ENCODE data around the gene IFITM2. TPM values are rescaled to one million over a fixed set of nuclear protein-coding genes. Genes with fewer than 3 reads are reported as not detected.

Gene IFITM2
- total RNA-seq, 2 donors from 2014 or later = 31.0 to 90.3 TPM

- WGBS, 2 donors = 46 to 59% methylated on average over 21 of the region's 21 CpGs
These were observed 38.3 kb upstream of the IFITM2 start for GRCh38 chr11:269146-269890.

GRCh38 chr11:270451-271318 is 36.9 kb upstream of the IFITM2 start:
- ATAC-seq (no peak), DNase-seq (no peak)
- H3K4me1 ChIP-seq = no peaks in the 10 kb centered on the region
- H3K36me3 ChIP-seq (replicated peaks in 1 of 2; ENCODE audit: insufficient read depth in 1 of 2, low read depth in 2 of 2) = no peaks in the 10 kb centered on the region
- intact Hi-C loops (cut with DNase I) = no loop called here
- no peak overlapping the region for H3K4me3 ChIP-seq
- TF ChIP-seq CTCF (IDR thresholded peaks at IDR 0.05) (no peak), POLR2A (IDR thresholded peaks at IDR 0.05) (no peak)
- no peaks in the 10 kb centered on the region for H3K27me3 ChIP-seq
- H3K27ac ChIP-seq = no peak overlapping the region
- 71 to 81% methylated on average over 11 to 18 of the region's 18 CpGs for WGBS, 2 donors
- no peaks in the 10 kb centered on the region for H3K9me3 ChIP-seq

More at GRCh38 chr11:269146-269890, 38.3 kb upstream of the IFITM2 start:
- DNase-seq = peak in 1 of 4 donors; percentile 44
- Histone ChIP-seq H3K9me3 (no peaks in the 10 kb centered on the region), H3K4me3 (no peak overlapping the region), H3K27me3 (no peaks in the 10 kb centered on the region), H3K36me3 (replicated peaks in 1 of 2; ENCODE audit: insufficient read depth in 1 of 2, low read depth in 2 of 2) (no peaks in the 10 kb centered on the region), H3K4me1 (no peaks in the 10 kb centered on the region), H3K27ac (peak overlapping the region in 2 of 4 donors; percentile 43 to 70)
- ATAC-seq = peak; percentile 41
- TF ChIP-seq CTCF (IDR thresholded peaks at IDR 0.05) (peak in 2 of 7 experiments; percentile 5 to 9), POLR2A (IDR thresholded peaks at IDR 0.05) (peak in 1 of 3 donors; percentile 13)
- intact Hi-C loops (cut with DNase I) = no loop called here

- no peaks in the 10 kb centered on the region for H3K9me3 ChIP-seq
- H3K4me1 ChIP-seq = no peaks in the 10 kb centered on the region
- no peak overlapping the region for H3K4me3 ChIP-seq
- WGBS, 2 donors = 13 to 70% methylated on average over 1 to 8 of the region's 8 CpGs
- intact Hi-C loops (cut with DNase I) = no loop called here
- no peak overlapping the region for H3K27ac ChIP-seq
- no peak for ATAC-seq
- no peak for DNase-seq
- TF ChIP-seq POLR2A (IDR thresholded peaks at IDR 0.05) (no peak), CTCF (IDR thresholded peaks at IDR 0.05) (no peak)
- no peaks in the 10 kb centered on the region for H3K27me3 ChIP-seq
- H3K36me3 ChIP-seq (replicated peaks in 1 of 2; ENCODE audit: insufficient read depth in 1 of 2, low read depth in 2 of 2) = no peaks in the 10 kb centered on the region
These were observed 36.3 kb upstream of the IFITM2 start for GRCh38 chr11:271319-271715.

GRCh38 chr11:272195-272930 is 35.3 kb upstream of the IFITM2 start:
- Histone ChIP-seq H3K9me3 (no peaks in the 10 kb centered on the region), H3K4me3 (no peak overlapping the region), H3K36me3 (replicated peaks in 1 of 2; ENCODE audit: insufficient read depth in 1 of 2, low read depth in 2 of 2) (no peaks in the 10 kb centered on the region), H3K27me3 (no peaks in the 10 kb centered on the region), H3K4me1 (no peaks in the 10 kb centered on the region), H3K27ac (no peak overlapping the region)
- TF ChIP-seq POLR2A (IDR thresholded peaks at IDR 0.05) (no peak), CTCF (IDR thresholded peaks at IDR 0.05) (no peak)
- 87% methylated on average over 16 to 22 of the region's 22 CpGs for WGBS, 2 donors
- intact Hi-C loops (cut with DNase I) = no loop called here
- ATAC-seq = no peak
- no peak for DNase-seq

All from body of pancreas (tissue), 4 donors.